HEK293 (cell line): ENCODE results near the gene LETM1.

Experiments
- CTCF ChIP-seq: fragments of 450-650 bp; formaldehyde crosslinking; IDR thresholded peaks from 2 replicates; pipeline ENCODE4 v1.5.1; 2016; ENCODE audit warnings: missing biosample characterization, missing genetic modification characterization
- PBX3 ChIP-seq: sonication (generic); formaldehyde crosslinking; IDR thresholded peaks from 2 replicates; pipeline ENCODE4 v1.8.1; 2022; ENCODE audit warnings: mild to moderate bottlenecking, moderate library complexity, missing genetic modification reagents
- PRDM2 ChIP-seq: fragments of 450-650 bp; formaldehyde crosslinking; IDR thresholded peaks from 2 replicates; pipeline ENCODE4 v1.5.1; 2016; ENCODE audit warnings: missing biosample characterization, missing genetic modification characterization, borderline replicate concordance
- RBAK ChIP-seq: fragments of 450-650 bp; formaldehyde crosslinking; IDR thresholded peaks from 2 replicates; pipeline ENCODE4 v1.5.1; 2016; ENCODE audit warnings: missing biosample characterization, missing genetic modification characterization
- YY1 ChIP-seq: fragments of 450-650 bp; formaldehyde crosslinking; IDR thresholded peaks from 2 replicates; pipeline ENCODE4 v1.5.1; 2018; ENCODE audit warnings: missing biosample characterization, missing genetic modification characterization
- ZFP3 ChIP-seq: fragments of 450-650 bp; formaldehyde crosslinking; IDR thresholded peaks from 2 replicates; pipeline ENCODE4 v1.5.1; 2016; ENCODE audit warnings: low read depth, missing biosample characterization, missing genetic modification characterization
- ZNF121 ChIP-seq: fragments of 450-650 bp; formaldehyde crosslinking; IDR thresholded peaks from 2 replicates; pipeline ENCODE4 v1.5.1; 2016; ENCODE audit warnings: missing biosample characterization, missing genetic modification characterization
- ZNF350 ChIP-seq: fragments of 450-650 bp; formaldehyde crosslinking; IDR thresholded peaks from 2 replicates; pipeline ENCODE4 v1.5.0; 2017; ENCODE audit warnings: missing biosample characterization, mild to moderate bottlenecking, missing genetic modification characterization
- ZNF610 ChIP-seq: fragments of 450-650 bp; formaldehyde crosslinking; IDR thresholded peaks from 2 replicates; pipeline ENCODE4 v1.5.1; 2016; ENCODE audit warnings: missing biosample characterization, missing genetic modification characterization, borderline replicate concordance
- ZNF626 ChIP-seq: fragments of 450-650 bp; sonication (Bioruptor Pico); formaldehyde crosslinking; IDR thresholded peaks from 2 replicates; pipeline ENCODE4 v1.5.1; 2018; ENCODE audit warnings: missing biosample characterization, missing genetic modification characterization, inconsistent platforms
- ZNF692 ChIP-seq: fragments of 450-650 bp; formaldehyde crosslinking; IDR thresholded peaks from 2 replicates; pipeline ENCODE4 v1.5.1; 2016; ENCODE audit warnings: missing biosample characterization, missing genetic modification characterization

- no peak for TF ChIP-seq PBX3 (CRISPR knock-in tag)
- no peak for TF ChIP-seq YY1
- TF ChIP-seq CTCF (tag by site-specific recombination): no peak
- TF ChIP-seq ZNF626 (tag by site-specific recombination): no peak
- TF ChIP-seq PRDM2: no peak
- TF ChIP-seq ZNF692 (tag by site-specific recombination): no peak
- no peak for TF ChIP-seq ZNF121 (tag by site-specific recombination)
- no peak for TF ChIP-seq ZNF610 (tag by site-specific recombination)
- no peak for TF ChIP-seq RBAK (tag by site-specific recombination)
- TF ChIP-seq ZFP3: no peak
- TF ChIP-seq ZNF350: no peak
Observed at GRCh38 chr4:1785592-1785991, 70.4 kb downstream of the LETM1 start.
